Smooth muscle cell (in vitro differentiated cells): ENCODE results near the gene GPRC5B. TPM values are rescaled to one million over a fixed set of nuclear protein-coding genes. Genes with fewer than 3 reads are reported as not detected.

Experiments used
- DNase-seq: peaks from one replicate; lab custom pipeline; 2025; ENCODE audit not compliant: unreplicated experiment; lab: John Stamatoyannopoulos, UW
- H2AFZ ChIP-seq: fragments of 200-600 bp; sonication (generic); 2 replicates; pipeline ENCODE4 v1.6.0; 2016; ENCODE audit warnings: antibody characterized with exemption, low read depth, mild to moderate bottlenecking
- H3F3A ChIP-seq: fragments of 200-600 bp; sonication (generic); 2 replicates; pipeline ENCODE4 v1.6.0; 2017; ENCODE audit warnings: antibody characterized with exemption, low read depth
- H3K27ac ChIP-seq: fragments of 200-600 bp; sonication (generic); 2 replicates; pipeline ENCODE4 v1.5.1; 2016; ENCODE audit warnings: low read depth, mild to moderate bottlenecking
- H3K27me3 ChIP-seq: fragments of 200-600 bp; sonication (generic); 2 replicates; pipeline ENCODE4 v1.6.1; 2016; ENCODE audit warnings: low read depth, mild to moderate bottlenecking
- H3K36me3 ChIP-seq: fragments of 200-600 bp; sonication (generic); 2 replicates; pipeline ENCODE4 v1.5.1; 2016; ENCODE audit warnings: low read depth
- H3K4me1 ChIP-seq: fragments of 200-600 bp; sonication (generic); 2 replicates; pipeline ENCODE4 v1.5.1; 2016; ENCODE audit warnings: low read depth
- H3K4me2 ChIP-seq: fragments of 200-600 bp; sonication (generic); 2 replicates; pipeline ENCODE4 v1.6.0; 2016; ENCODE audit warnings: mild to moderate bottlenecking
- H3K4me3 ChIP-seq: fragments of 200-600 bp; sonication (generic); 2 replicates; pipeline ENCODE4 v1.5.1; 2016; ENCODE audit warnings: mild to moderate bottlenecking
- H3K79me2 ChIP-seq: fragments of 200-600 bp; sonication (generic); 2 replicates; pipeline ENCODE4 v1.6.0; 2016; ENCODE audit warnings: low read depth, mild to moderate bottlenecking
- H3K9ac ChIP-seq: fragments of 200-600 bp; sonication (generic); 2 replicates; pipeline ENCODE4 v1.6.0; 2016; ENCODE audit warnings: low read depth
- H3K9me3 ChIP-seq: fragments of 200-600 bp; sonication (generic); replicated peaks from 2 replicates; pipeline ENCODE4 v1.5.1; 2016; ENCODE audit warnings: low read depth
- H4K20me1 ChIP-seq: fragments of 200-600 bp; sonication (generic); 2 replicates; pipeline ENCODE4 v1.6.0; 2016; ENCODE audit warnings: low read depth
- CTCF ChIP-seq: fragments of 200-600 bp; sonication (generic); IDR thresholded peaks from 2 replicates; pipeline ENCODE4 v1.5.1; 2017; ENCODE audit warnings: borderline replicate concordance, mild to moderate bottlenecking, antibody characterized with exemption; ENCODE audit not compliant: insufficient read depth, poor library complexity, severe bottlenecking
- WGBS: methylation state at CpG from one replicate; pipeline ENCODE4 v1.1.7; 2016; ENCODE audit warnings: low lambda C conversion rate; 5-methylcytosine and 5-hydroxymethylcytosine counted together
- polyA plus RNA-seq: library from polyadenylated mRNA; unstranded; fragments of >200 nt; fragmentation: Nextera tagmentation; extraction: Ambion mirVana; gene quantifications from 2 replicates; pipeline ENCODE4 v1.2.1, GENCODE V29; 2016
- total RNA-seq: library from RNA; depleted of rRNA; stranded (reverse); fragments of >200 nt; gene quantifications from 2 replicates; pipeline ENCODE4 v1.2.3, GENCODE V29; 2014

The GPRC5B gene
- total and polyA plus RNA-seq, 2 experiments from 2014 or later: 7.8 to 18.9 TPM

- peaks cover 28% of the 10 kb centered on the region for H3K4me1 ChIP-seq
- no peaks in the 10 kb centered on the region for H3F3A ChIP-seq
- H3K9ac ChIP-seq: no peak overlapping the region
- TF ChIP-seq CTCF: no peak
- no peak for DNase-seq
- no peaks in the 10 kb centered on the region for H3K36me3 ChIP-seq
- no peaks in the 10 kb centered on the region for H3K27me3 ChIP-seq
- H4K20me1 ChIP-seq: peaks cover 11% of the 10 kb centered on the region
- no peaks in the 10 kb centered on the region for H3K9me3 ChIP-seq
- no peak overlapping the region for H3K4me3 ChIP-seq
- no peaks in the 10 kb centered on the region for H3K79me2 ChIP-seq
- no peak overlapping the region for H3K4me2 ChIP-seq
- no peak overlapping the region for H3K27ac ChIP-seq
- H2AFZ ChIP-seq: no peak overlapping the region
- WGBS: 90% methylated on average over 1 of the region's 1 CpG
Measured at GRCh38 chr16:19863990-19864389, 20.7 kb downstream of the GPRC5B start.

GRCh38 chr16:19861811-19862327 lies 22.8 kb downstream of the GPRC5B start:
- Histone ChIP-seq H3K4me3 (no peak overlapping the region), H4K20me1 (no peaks in the 10 kb centered on the region), H3K4me1 (peaks cover 33% of the 10 kb centered on the region), H3K27me3 (no peaks in the 10 kb centered on the region), H3K36me3 (no peaks in the 10 kb centered on the region), H3K9me3 (no peaks in the 10 kb centered on the region), H2AFZ (no peak overlapping the region), H3K9ac (no peak overlapping the region), H3F3A (no peaks in the 10 kb centered on the region), H3K27ac (no peak overlapping the region), H3K79me2 (no peaks in the 10 kb centered on the region), H3K4me2 (no peak overlapping the region)
- WGBS: 54% methylated on average over 16 of the region's 16 CpGs
- no peak for DNase-seq
- TF ChIP-seq CTCF: no peak

GRCh38 chr16:19861133-19861532 lies 23.5 kb downstream of the GPRC5B start:
- no peaks in the 10 kb centered on the region for H3K27me3 ChIP-seq
- H3K27ac ChIP-seq: peak overlapping the region; percentile 83
- H4K20me1 ChIP-seq: no peaks in the 10 kb centered on the region
- H3K4me2 ChIP-seq: peak overlapping the region; percentile 49
- no peak overlapping the region for H3K4me3 ChIP-seq
- H3F3A ChIP-seq: no peaks in the 10 kb centered on the region
- H2AFZ ChIP-seq: no peak overlapping the region
- H3K9ac ChIP-seq: no peak overlapping the region
- no peak for DNase-seq
- H3K36me3 ChIP-seq: no peaks in the 10 kb centered on the region
- H3K4me1 ChIP-seq: peaks cover 33% of the 10 kb centered on the region
- no peak for TF ChIP-seq CTCF
- WGBS: 74% methylated on average over 3 of the region's 3 CpGs
- no peaks in the 10 kb centered on the region for H3K9me3 ChIP-seq
- no peaks in the 10 kb centered on the region for H3K79me2 ChIP-seq
